ENCODE measurements around the gene NAA60.

- TF ChIP-seq CTCF (IDR thresholded peaks at IDR 0.05) (no peak), POLR2A (IDR thresholded peaks at IDR 0.05) (no peak)
Measured at GRCh38 chr16:3495176-3495575, 51.7 kb downstream of the NAA60 start, which contains the start of gene C16orf90.

Measured in vagina (tissue), 2 donors.